ENCODE results near the gene FLYWCH2.

- TF ChIP-seq ZNF10 (tag by site-specific recombination; IDR thresholded peaks at IDR 0.05): no peak
- no peak for TF ChIP-seq ZNF311 (tag by site-specific recombination; IDR thresholded peaks at IDR 0.05; ENCODE audit: borderline replicate concordance)
- no peak for TF ChIP-seq YY1 (tag by site-specific recombination; IDR thresholded peaks at IDR 0.05)
- TF ChIP-seq, protein P1, sequence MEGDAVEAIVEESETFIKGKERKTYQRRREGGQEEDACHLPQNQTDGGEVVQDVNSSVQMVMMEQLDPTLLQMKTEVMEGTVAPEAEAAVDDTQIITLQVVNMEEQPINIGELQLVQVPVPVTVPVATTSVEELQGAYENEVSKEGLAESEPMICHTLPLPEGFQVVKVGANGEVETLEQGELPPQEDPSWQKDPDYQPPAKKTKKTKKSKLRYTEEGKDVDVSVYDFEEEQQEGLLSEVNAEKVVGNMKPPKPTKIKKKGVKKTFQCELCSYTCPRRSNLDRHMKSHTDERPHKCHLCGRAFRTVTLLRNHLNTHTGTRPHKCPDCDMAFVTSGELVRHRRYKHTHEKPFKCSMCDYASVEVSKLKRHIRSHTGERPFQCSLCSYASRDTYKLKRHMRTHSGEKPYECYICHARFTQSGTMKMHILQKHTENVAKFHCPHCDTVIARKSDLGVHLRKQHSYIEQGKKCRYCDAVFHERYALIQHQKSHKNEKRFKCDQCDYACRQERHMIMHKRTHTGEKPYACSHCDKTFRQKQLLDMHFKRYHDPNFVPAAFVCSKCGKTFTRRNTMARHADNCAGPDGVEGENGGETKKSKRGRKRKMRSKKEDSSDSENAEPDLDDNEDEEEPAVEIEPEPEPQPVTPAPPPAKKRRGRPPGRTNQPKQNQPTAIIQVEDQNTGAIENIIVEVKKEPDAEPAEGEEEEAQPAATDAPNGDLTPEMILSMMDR (tag by site-specific recombination; IDR thresholded peaks at IDR 0.05): no peak
- no peak for TF ChIP-seq SETDB1 (IDR thresholded peaks at IDR 0.05; ENCODE audit: insufficient read length, low read length)
- no peak for TF ChIP-seq ZBTB20 (tag by site-specific recombination; IDR thresholded peaks at IDR 0.05)
- no peak for TF ChIP-seq MEIS1 (CRISPR knock-in tag; IDR thresholded peaks at IDR 0.05; ENCODE audit: borderline replicate concordance)
Measured at GRCh38 chr16:2902337-2903130, 19.5 kb downstream of the FLYWCH2 start.

All from HEK293 (cell line).